GM19467 (cell line): ENCODE results near the gene AHRR.
"Not testable (repeated sequence)": the region's sequence is repeated elsewhere in the genome, so short reads cannot be mapped to it uniquely, and the experiment has no call there.

Experiments used
- ATAC-seq: cut with Tn5 transposase; IDR thresholded peaks from one replicate; pipeline ENCODE4 v1.9.1; 2021; ENCODE audit warnings: mild to moderate bottlenecking, moderate library complexity; ENCODE audit not compliant: unreplicated experiment

The AHRR gene

GRCh38 chr5:407051-407450, 85.5 kb downstream of the AHRR start:
- ATAC-seq, result no peak

- no peak for ATAC-seq
Observed at GRCh38 chr5:407801-408268, 86.3 kb downstream of the AHRR start.

GRCh38 chr5:410911-411517, 89.5 kb downstream of the AHRR start:
- ATAC-seq, result no peak

GRCh38 chr5:411728-412127, 90.2 kb downstream of the AHRR start:
- ATAC-seq, result no peak

- ATAC-seq, result not testable (repeated sequence)
Observed at GRCh38 chr5:414991-415927, 93.7 kb downstream of the AHRR start.

GRCh38 chr5:415928-416635, 94.6 kb downstream of the AHRR start:
- ATAC-seq, result no peak

- no peak for ATAC-seq
Observed at GRCh38 chr5:416636-416960, 95.1 kb downstream of the AHRR start.

GRCh38 chr5:417301-418161, 96.0 kb downstream of the AHRR start:
- no peak for ATAC-seq

GRCh38 chr5:418162-419121, 96.9 kb downstream of the AHRR start:
- ATAC-seq, result no peak

- ATAC-seq, result no peak
Observed at GRCh38 chr5:419970-420369, 98.5 kb downstream of the AHRR start.

GRCh38 chr5:420632-421286, 99.2 kb downstream of the AHRR start:
- no peak for ATAC-seq

- ATAC-seq, result no peak
Observed at GRCh38 chr5:421287-421880, 99.9 kb downstream of the AHRR start.

GRCh38 chr5:421901-422300, 100.4 kb downstream of the AHRR start:
- ATAC-seq, result no peak

GRCh38 chr5:422323-423232, 101.1 kb downstream of the AHRR start:
- ATAC-seq, result no peak

- no peak for ATAC-seq
Observed at GRCh38 chr5:423233-423565, 101.7 kb downstream of the AHRR start.

GRCh38 chr5:423626-424261, 102.2 kb downstream of the AHRR start:
- no peak for ATAC-seq
